ENCODE results near the gene GARIN5B.
A peak's percentile ranks its signal among the peaks of the same experiment; 100 is the strongest.

GRCh38 chr19:55340784-55341147 lies 22.3 kb downstream of the GARIN5B start:
- TF ChIP-seq CTCF (IDR thresholded peaks at IDR 0.05) (peak; percentile 48), MAX (IDR thresholded peaks at IDR 0.05; ENCODE audit: low read depth) (no peak), EZH2phosphoT487 (IDR thresholded peaks at IDR 0.05; ENCODE audit: borderline replicate concordance, low read depth) (no peak), POLR2AphosphoS5 (IDR thresholded peaks at IDR 0.05; ENCODE audit: low read depth, low read length) (no peak), CHD2 (IDR thresholded peaks at IDR 0.05; ENCODE audit: low read length, partially characterized antibody) (peak; percentile 17), RAD21 (IDR thresholded peaks at IDR 0.05; ENCODE audit: low read length) (no peak), TEAD4 (IDR thresholded peaks at IDR 0.05; ENCODE audit: borderline replicate concordance, insufficient read depth) (no peak)
